Upper lobe of left lung (tissue), 6 donors: Measurements from ENCODE around the gene ZNF407. TPM values are rescaled to one million over a fixed set of nuclear protein-coding genes. Genes with fewer than 3 reads are reported as not detected.
A peak's percentile ranks its signal among the peaks of the same experiment; 100 is the strongest.

Experiments used
- ATAC-seq, 2 donors: fragments of 200-7000 bp; cut with Tn5 transposase; one replicate each; pipeline ENCODE4 v1.9.1; 2022; ENCODE audit warnings: mild to moderate bottlenecking in 2 of 2, moderate library complexity in 2 of 2; ENCODE audit not compliant: low FRiP score in 2 of 2
- DNase-seq, 2 donors: peaks; one replicate each; pipeline ENCODE4 v3.0.0-alpha.2; 2019 to 2020
- H3K27ac ChIP-seq, 4 donors: fragments of 200-600 bp; sonication (generic); one replicate each; pipeline ENCODE4 v1.5.1; 2016 to 2019
- H3K27me3 ChIP-seq, 4 donors: fragments of 200-600 bp; sonication (generic); one replicate each; pipeline ENCODE4 v1.5.1; 2017 to 2019
- H3K36me3 ChIP-seq, 4 donors: fragments of 200-600 bp; sonication (generic); one replicate each; pipeline ENCODE4 v1.5.1; 2016 to 2019
- H3K4me1 ChIP-seq, 4 donors: fragments of 200-600 bp; sonication (generic); one replicate each; pipeline ENCODE4 v1.5.1; 2018 to 2019
- H3K4me3 ChIP-seq, 4 donors: fragments of 200-600 bp; sonication (generic); one replicate each; pipeline ENCODE4 v1.5.1; 2017 to 2019; ENCODE audit warnings: mild to moderate bottlenecking in 2 of 4, moderate library complexity in 1 of 4
- H3K9me3 ChIP-seq, 4 donors: fragments of 200-600 bp; sonication (generic); one replicate each; pipeline ENCODE4 v1.5.1; 2018 to 2019
- CTCF ChIP-seq, 6 experiments: fragments of 450-650 bp in 4 of 6; fragments of 200-600 bp in 2 of 6; sonication (generic) in 2 of 6; IDR thresholded peaks; one replicate each; pipeline ENCODE4 v1.5.1; 2016 to 2019; ENCODE audit warnings: antibody characterized with exemption in 6 of 6
- EP300 ChIP-seq, 4 donors: sonication (generic); formaldehyde crosslinking; IDR thresholded peaks; one replicate each; pipeline ENCODE4 v1.5.1; 2017; ENCODE audit warnings: antibody characterized with exemption in 4 of 4, control low read depth in 2 of 4
- POLR2A ChIP-seq, 4 donors: fragments of 450-650 bp; IDR thresholded peaks; one replicate each; pipeline ENCODE4 v1.5.1; 2016 to 2017; ENCODE audit warnings: antibody characterized with exemption in 4 of 4, mild to moderate bottlenecking in 2 of 4
- POLR2AphosphoS5 ChIP-seq, 2 donors: sonication (generic); formaldehyde crosslinking; IDR thresholded peaks; one replicate each; pipeline ENCODE4 v1.5.1; 2017; ENCODE audit warnings: antibody characterized with exemption in 2 of 2
- WGBS, 2 donors: methylation state at CpG; one replicate each; pipeline ENCODE4 v1.1.5; 2017 to 2018; 5-methylcytosine and 5-hydroxymethylcytosine counted together
- total RNA-seq, 6 donors: library from RNA; depleted of rRNA in 4 of 6; stranded (reverse); fragments of >200 nt in 4 of 6; gene quantifications; one replicate each; pipeline versions ENCODE4 v1.1.0 to v1.2.1, GENCODE V29; 2016 to 2021
- donor health status: DM: no; HTN: no; CAD: no; lungs with moderate emphysema.
- donor health status: DM: no; HTN: yes; CAD: no; lungs with severe emphysema.

The ZNF407 gene
- total RNA-seq, 6 donors from 2014 or later = 12.2 to 77.5 (median 17.1) TPM

- ATAC-seq (no peak), DNase-seq (no peak)
- Histone ChIP-seq H3K9me3 (no peaks in the 10 kb centered on the region), H3K4me3 (no peak overlapping the region), H3K27me3 (no peaks in the 10 kb centered on the region), H3K4me1 (peaks cover 13 to 22% (median 16%) of the 10 kb centered on the region in 4 donors), H3K36me3 (peaks cover 0 to 17% (median 13%) of the 10 kb centered on the region in 4 donors), H3K27ac (no peak overlapping the region)
- TF ChIP-seq POLR2A (IDR thresholded peaks at IDR 0.05) = no peak
- 90 to 92% methylated on average over 15 to 17 of the region's 17 CpGs for WGBS, 2 donors
These were observed 470.5 kb downstream of the ZNF407 start for GRCh38 chr18:75067996-75068645.

- TF ChIP-seq POLR2AphosphoS5 (IDR thresholded peaks at IDR 0.05) (no peak), EP300 (IDR thresholded peaks at IDR 0.05) (no peak), CTCF (IDR thresholded peaks at IDR 0.05) (no peak), POLR2A (IDR thresholded peaks at IDR 0.05) (no peak)
- H3K27ac ChIP-seq = peak overlapping the region in 2 of 4 donors; percentile 12 to 82
These were observed 471.2 kb downstream of the ZNF407 start for GRCh38 chr18:75068682-75069435.

GRCh38 chr18:75070235-75070624, 472.6 kb downstream of the ZNF407 start:
- H3K27me3 ChIP-seq = no peaks in the 10 kb centered on the region
- 79 to 85% methylated on average over 15 to 16 of the region's 16 CpGs for WGBS, 2 donors
- H3K4me3 ChIP-seq = peak overlapping the region in 3 of 4 donors; percentile 7 to 34 (median 20)
- no peak for DNase-seq
- TF ChIP-seq POLR2A (IDR thresholded peaks at IDR 0.05) = no peak
- TF ChIP-seq POLR2AphosphoS5 (IDR thresholded peaks at IDR 0.05) = no peak
- no peak for TF ChIP-seq CTCF (IDR thresholded peaks at IDR 0.05)
- no peak for TF ChIP-seq EP300 (IDR thresholded peaks at IDR 0.05)
- H3K27ac ChIP-seq = peak overlapping the region; percentile 74 to 82 (median 80)
- H3K36me3 ChIP-seq = no peaks in the 10 kb centered on the region
- H3K4me1 ChIP-seq = peaks cover 13 to 22% (median 16%) of the 10 kb centered on the region in 4 donors
- no peak for ATAC-seq
- H3K9me3 ChIP-seq = no peaks in the 10 kb centered on the region

More at GRCh38 chr18:75068682-75069435, 471.2 kb downstream of the ZNF407 start:
- H3K4me3 ChIP-seq = no peak overlapping the region
- no peak for ATAC-seq
- 92 to 95% methylated on average over 17 to 20 of the region's 20 CpGs for WGBS, 2 donors
- no peaks in the 10 kb centered on the region for H3K9me3 ChIP-seq
- H3K36me3 ChIP-seq = peaks cover 0 to 9% (median 7%) of the 10 kb centered on the region in 4 donors
- H3K4me1 ChIP-seq = peaks cover 13 to 22% (median 16%) of the 10 kb centered on the region in 4 donors
- no peaks in the 10 kb centered on the region for H3K27me3 ChIP-seq
- no peak for DNase-seq

GRCh38 chr18:75070625-75071483, 473.2 kb downstream of the ZNF407 start:
- ATAC-seq = peak; percentile 45 to 76
- Histone ChIP-seq H3K36me3 (no peaks in the 10 kb centered on the region), H3K27ac (peak overlapping the region; percentile 74 to 82 (median 80)), H3K4me1 (peaks cover 13 to 22% (median 16%) of the 10 kb centered on the region in 4 donors), H3K4me3 (peak overlapping the region in 3 of 4 donors; percentile 7 to 34 (median 20)), H3K9me3 (no peaks in the 10 kb centered on the region), H3K27me3 (no peaks in the 10 kb centered on the region)
- DNase-seq = peak in 1 of 2 donors; percentile 77
- TF ChIP-seq EP300 (IDR thresholded peaks at IDR 0.05) = peak in 2 of 4 donors; percentile 13 to 55
- peak in 1 of 2 donors; percentile 44 for TF ChIP-seq POLR2AphosphoS5 (IDR thresholded peaks at IDR 0.05)
- no peak for TF ChIP-seq POLR2A (IDR thresholded peaks at IDR 0.05)
- TF ChIP-seq CTCF (IDR thresholded peaks at IDR 0.05) = no peak
- 51 to 58% methylated on average over 22 of the region's 22 CpGs for WGBS, 2 donors

- H3K4me3 ChIP-seq = peak overlapping the region; percentile 2 to 34 (median 14)
- WGBS, 2 donors = 70 to 71% methylated on average over 9 of the region's 9 CpGs
- TF ChIP-seq CTCF (IDR thresholded peaks at IDR 0.05) = no peak
- TF ChIP-seq POLR2AphosphoS5 (IDR thresholded peaks at IDR 0.05) = no peak
- no peak for TF ChIP-seq EP300 (IDR thresholded peaks at IDR 0.05)
- no peak for TF ChIP-seq POLR2A (IDR thresholded peaks at IDR 0.05)
These were observed 473.8 kb downstream of the ZNF407 start for GRCh38 chr18:75071484-75071785.

More at GRCh38 chr18:75071484-75071785, 473.8 kb downstream of the ZNF407 start:
- Histone ChIP-seq H3K9me3 (peaks cover 0 to under 1% (median 0%) of the 10 kb centered on the region in 4 donors), H3K36me3 (no peaks in the 10 kb centered on the region), H3K27ac (peak overlapping the region; percentile 74 to 82 (median 80)), H3K4me1 (peaks cover 13 to 22% (median 16%) of the 10 kb centered on the region in 4 donors), H3K27me3 (no peaks in the 10 kb centered on the region)
- DNase-seq (peak; percentile 53 to 69), ATAC-seq (no peak)
